Liver (tissue), 9 donors: Measurements from ENCODE around the gene ZNF799. TPM values are rescaled to one million over a fixed set of nuclear protein-coding genes. Genes with fewer than 3 reads are reported as not detected.
"Not testable (repeated sequence)": the region's sequence is repeated elsewhere in the genome, so short reads cannot be mapped to it uniquely, and the experiment has no call there.

ENCODE experiments used
- DNase-seq: peaks from one replicate; pipeline ENCODE4 v3.0.0-alpha.2; 2017; ENCODE audit warnings: low spot score
- H3K27ac ChIP-seq, 2 donors: one replicate each; pipeline ENCODE4 v1.7.0; 2013; ENCODE audit warnings: inconsistent platforms in 2 of 2, low read length in 2 of 2, control low read depth in 1 of 2, low read depth in 1 of 2, mild to moderate bottlenecking in 1 of 2
- H3K27me3 ChIP-seq, 4 donors: one replicate each; pipeline versions ENCODE4 v1.6.1 to v1.7.0; 2013; ENCODE audit warnings: low read length in 3 of 4, inconsistent platforms in 1 of 4, mild to moderate bottlenecking in 1 of 4, moderate library complexity in 1 of 4; ENCODE audit not compliant: control insufficient read depth in 4 of 4, insufficient read depth in 4 of 4
- H3K36me3 ChIP-seq, 4 donors: one replicate each; pipeline versions ENCODE4 v1.6.1 to v1.7.0; 2013; ENCODE audit warnings: low read length in 3 of 4, mild to moderate bottlenecking in 3 of 4, low read depth in 1 of 4, moderate library complexity in 1 of 4; ENCODE audit not compliant: control insufficient read depth in 4 of 4, insufficient read depth in 3 of 4
- H3K4me1 ChIP-seq, 4 donors: one replicate each; pipeline versions ENCODE4 v1.6.1 to v1.7.0; 2013; ENCODE audit warnings: low read length in 3 of 4, mild to moderate bottlenecking in 3 of 4, moderate library complexity in 1 of 4; ENCODE audit not compliant: control insufficient read depth in 4 of 4, insufficient read depth in 4 of 4
- H3K4me3 ChIP-seq, 3 donors: one replicate each; pipeline versions ENCODE4 v1.6.1 to v1.7.0; 2013; ENCODE audit warnings: low read length in 3 of 3, control low read depth in 1 of 3, low read depth in 1 of 3, mild to moderate bottlenecking in 1 of 3
- H3K9ac ChIP-seq, 2 donors: one replicate each; pipeline ENCODE4 v1.7.0; 2013; ENCODE audit warnings: low read length in 2 of 2, mild to moderate bottlenecking in 2 of 2, moderate library complexity in 2 of 2, control low read depth in 1 of 2, low read depth in 1 of 2
- H3K9me3 ChIP-seq, 4 donors: one replicate each; pipeline versions ENCODE4 v1.6.1 to v1.7.0; 2013; ENCODE audit warnings: low read length in 3 of 4; ENCODE audit not compliant: control insufficient read depth in 4 of 4
- FOXA2 ChIP-seq: IDR thresholded peaks from 2 replicates; pipeline ENCODE4 v1.6.1; 2016; ENCODE audit warnings: antibody characterized with exemption
- RAD21 ChIP-seq, 2 donors: IDR thresholded peaks; 2 replicates each; pipeline ENCODE4 v1.6.1; 2016; ENCODE audit warnings: antibody characterized with exemption in 2 of 2, mild to moderate bottlenecking in 2 of 2
- RXRA ChIP-seq, 2 donors: IDR thresholded peaks; 2 replicates each; pipeline ENCODE4 v1.6.1; 2017 to 2018; ENCODE audit warnings: antibody characterized with exemption in 2 of 2, mild to moderate bottlenecking in 1 of 2
- SP1 ChIP-seq: IDR thresholded peaks from 2 replicates; pipeline ENCODE4 v1.6.1; 2018; ENCODE audit warnings: antibody characterized with exemption, mild to moderate bottlenecking
- WGBS: extraction: QIAGEN DNeasy Blood & Tissue Kit; methylation state at CpG from one replicate; pipeline ENCODE4 v1.1.7; 2013; 5-methylcytosine and 5-hydroxymethylcytosine counted together
- polyA plus RNA-seq, 2 donors: library from polyadenylated mRNA; stranded (reverse) in 1 of 2; unstranded in 1 of 2; fragments of 200-250 nt in 1 of 2; fragments of >200 nt in 1 of 2; fragmentation: Nextera tagmentation in 1 of 2; extraction: Ambion mirVana in 1 of 2; gene quantifications; one replicate each; pipeline versions ENCODE4 v1.2.1 to v1.2.3, GENCODE V29; 2013 to 2015
- total RNA-seq, 2 donors: library from RNA; depleted of rRNA; stranded (reverse); fragments of >200 nt; gene quantifications; one replicate each; pipeline ENCODE4 v1.2.3, GENCODE V29; 2014
- TF ChIP-seq, protein P1 (sequence below): IDR thresholded peaks from 2 replicates; pipeline ENCODE4 v1.6.1; 2016; ENCODE audit warnings: antibody characterized with exemption
- TF ChIP-seq, protein P2 (sequence below): fragments of 150-350 bp; IDR thresholded peaks from 2 replicates; pipeline ENCODE4 v1.5.1; 2017; ENCODE audit warnings: improper control_type of control experiment, low read depth, low read length; ENCODE audit not compliant: missing input control
- TF ChIP-seq, protein P3 (sequence below): IDR thresholded peaks from 2 replicates; pipeline ENCODE4 v1.6.1; 2016; ENCODE audit warnings: antibody characterized with exemption
- donor health status: healthy.
- donor health status: healthy.
- donor health status: healthy.
- donor health status: healthy.
- donor health status: healthy.

The ZNF799 gene
- total and polyA plus RNA-seq, 4 donors, result 1.6 to 5.3 (median 2.5) TPM

DNA sequence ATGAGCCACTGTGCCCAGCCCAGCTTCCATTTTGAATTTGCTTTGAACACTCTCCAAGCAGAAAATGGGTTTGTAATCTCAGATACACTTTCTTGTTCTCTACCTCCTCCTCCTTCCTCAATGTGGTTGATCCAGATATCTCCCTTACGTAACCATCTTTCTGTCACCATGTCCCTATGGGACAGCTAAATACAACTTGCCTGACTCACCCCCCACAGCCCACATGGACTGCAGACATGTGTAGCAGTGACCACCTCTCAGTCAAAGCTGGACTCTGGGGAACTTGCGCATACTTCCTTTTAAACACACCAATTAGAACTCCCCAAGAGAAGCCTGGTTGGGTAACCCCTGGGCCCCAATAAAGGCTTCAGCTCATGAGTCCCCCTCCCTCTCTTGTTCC lies 10.8 kb upstream of the ZNF799 start:
- Histone ChIP-seq H3K9ac (no peak overlapping the region), H3K4me3 (peak overlapping the region in 2 of 3 donors; percentile 8 to 42), H3K27me3 (no peaks in the 10 kb centered on the region), H3K27ac (no peak overlapping the region), H3K36me3 (peaks cover 0 to 4% (median 0%) of the 10 kb centered on the region in 4 donors), H3K4me1 (no peaks in the 10 kb centered on the region), H3K9me3 (peaks cover 4 to 12% (median 5%) of the 10 kb centered on the region in 4 donors)
- TF ChIP-seq, protein P1, sequence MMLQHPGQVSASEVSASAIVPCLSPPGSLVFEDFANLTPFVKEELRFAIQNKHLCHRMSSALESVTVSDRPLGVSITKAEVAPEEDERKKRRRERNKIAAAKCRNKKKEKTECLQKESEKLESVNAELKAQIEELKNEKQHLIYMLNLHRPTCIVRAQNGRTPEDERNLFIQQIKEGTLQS, result no peak
- TF ChIP-seq, protein P2, sequence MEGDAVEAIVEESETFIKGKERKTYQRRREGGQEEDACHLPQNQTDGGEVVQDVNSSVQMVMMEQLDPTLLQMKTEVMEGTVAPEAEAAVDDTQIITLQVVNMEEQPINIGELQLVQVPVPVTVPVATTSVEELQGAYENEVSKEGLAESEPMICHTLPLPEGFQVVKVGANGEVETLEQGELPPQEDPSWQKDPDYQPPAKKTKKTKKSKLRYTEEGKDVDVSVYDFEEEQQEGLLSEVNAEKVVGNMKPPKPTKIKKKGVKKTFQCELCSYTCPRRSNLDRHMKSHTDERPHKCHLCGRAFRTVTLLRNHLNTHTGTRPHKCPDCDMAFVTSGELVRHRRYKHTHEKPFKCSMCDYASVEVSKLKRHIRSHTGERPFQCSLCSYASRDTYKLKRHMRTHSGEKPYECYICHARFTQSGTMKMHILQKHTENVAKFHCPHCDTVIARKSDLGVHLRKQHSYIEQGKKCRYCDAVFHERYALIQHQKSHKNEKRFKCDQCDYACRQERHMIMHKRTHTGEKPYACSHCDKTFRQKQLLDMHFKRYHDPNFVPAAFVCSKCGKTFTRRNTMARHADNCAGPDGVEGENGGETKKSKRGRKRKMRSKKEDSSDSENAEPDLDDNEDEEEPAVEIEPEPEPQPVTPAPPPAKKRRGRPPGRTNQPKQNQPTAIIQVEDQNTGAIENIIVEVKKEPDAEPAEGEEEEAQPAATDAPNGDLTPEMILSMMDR, result no peak
- TF ChIP-seq, protein P3, sequence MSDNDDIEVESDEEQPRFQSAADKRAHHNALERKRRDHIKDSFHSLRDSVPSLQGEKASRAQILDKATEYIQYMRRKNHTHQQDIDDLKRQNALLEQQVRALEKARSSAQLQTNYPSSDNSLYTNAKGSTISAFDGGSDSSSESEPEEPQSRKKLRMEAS, result no peak
- TF ChIP-seq FOXA2 (no peak), SP1 (no peak)
- 98% methylated on average over 2 of the region's 2 CpGs for WGBS
- no peak for DNase-seq

DNA sequence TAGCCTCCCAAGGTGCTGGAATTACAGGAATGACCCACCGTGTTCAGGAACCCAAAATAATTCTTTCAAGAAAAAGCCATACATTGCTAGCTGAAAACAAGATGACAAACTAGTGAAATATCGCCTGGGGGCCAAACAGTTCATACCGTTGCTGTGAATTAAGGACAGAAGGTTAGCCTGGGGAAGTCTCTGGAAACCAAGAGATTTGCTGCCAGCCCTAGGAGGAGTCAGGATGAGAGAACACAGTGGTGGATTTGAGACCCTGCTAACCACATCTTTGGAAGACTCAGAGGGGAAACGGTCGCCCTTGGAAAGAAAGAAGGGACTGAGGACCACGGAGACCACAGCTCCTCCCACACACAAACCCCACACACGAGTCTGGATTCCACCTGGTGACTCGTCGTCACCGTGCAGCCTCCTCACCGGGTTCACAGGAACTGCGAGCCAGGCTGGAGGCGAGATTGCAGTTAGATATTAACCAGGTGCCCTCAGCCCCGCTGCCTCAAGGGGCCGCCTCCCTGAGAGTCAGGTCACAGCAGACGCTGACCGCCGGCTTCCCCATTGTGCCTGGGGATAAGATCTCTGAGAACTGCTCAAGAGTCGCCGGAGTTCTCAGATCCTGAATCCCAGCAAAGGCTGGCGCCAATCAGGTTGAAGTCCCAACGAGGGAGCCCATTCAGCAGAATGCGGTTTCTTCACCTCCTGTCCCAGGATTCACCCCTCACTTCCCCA lies 1.0 kb downstream of the ZNF799 start:
- TF ChIP-seq RXRA (IDR thresholded peaks at IDR 0.05) (peak in 1 of 2 donors; percentile 30), RAD21 (IDR thresholded peaks at IDR 0.05) (peak in 1 of 2 donors; percentile 3), SP1 (peak; percentile 33)
- H3K27me3 ChIP-seq, H3K4me1 ChIP-seq, H3K36me3 ChIP-seq, H3K9me3 ChIP-seq: not testable (repeated sequence)
- H3K27ac ChIP-seq, result peak overlapping the region; percentile 82 to 83
- WGBS, result 2% methylated on average over 23 of the region's 23 CpGs
- peak; percentile 43 for DNase-seq
- H3K4me3 ChIP-seq, result peak overlapping the region; percentile 66 to 71 (median 70)
- peak overlapping the region; percentile 66 to 86 for H3K9ac ChIP-seq

DNA sequence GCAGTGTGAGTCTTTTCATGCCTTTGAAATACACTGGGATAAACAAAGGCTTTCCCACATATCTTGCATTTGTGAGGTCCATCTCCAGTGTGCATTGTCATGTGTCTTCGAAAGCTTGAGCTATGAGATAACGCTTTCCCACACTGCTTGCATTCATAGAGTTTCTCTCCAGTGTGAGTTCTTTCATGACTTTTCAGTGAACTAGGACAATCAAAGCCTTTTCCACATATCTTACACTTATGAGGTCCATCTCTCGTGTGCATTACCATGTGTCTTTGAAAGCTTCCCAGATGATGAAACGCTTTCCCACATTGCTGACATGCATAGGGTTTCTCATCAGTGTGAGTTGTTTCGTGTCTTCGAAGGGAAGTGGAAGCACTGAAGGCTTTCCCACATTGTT lies 9.9 kb downstream of the ZNF799 start:
- H3K36me3 ChIP-seq, result peaks cover 5 to 30% (median 27%) of the 10 kb centered on the region in 4 donors
- H3K27ac ChIP-seq, H3K27me3 ChIP-seq, H3K4me1 ChIP-seq, H3K9ac ChIP-seq, DNase-seq: not testable (repeated sequence)
- 97% methylated on average over 6 of the region's 6 CpGs for WGBS
- H3K9me3 ChIP-seq, result peaks cover 3 to 43% (median 15%) of the 10 kb centered on the region in 4 donors
- peak overlapping the region in 2 of 3 donors; percentile 4 to 69 for H3K4me3 ChIP-seq

DNA sequence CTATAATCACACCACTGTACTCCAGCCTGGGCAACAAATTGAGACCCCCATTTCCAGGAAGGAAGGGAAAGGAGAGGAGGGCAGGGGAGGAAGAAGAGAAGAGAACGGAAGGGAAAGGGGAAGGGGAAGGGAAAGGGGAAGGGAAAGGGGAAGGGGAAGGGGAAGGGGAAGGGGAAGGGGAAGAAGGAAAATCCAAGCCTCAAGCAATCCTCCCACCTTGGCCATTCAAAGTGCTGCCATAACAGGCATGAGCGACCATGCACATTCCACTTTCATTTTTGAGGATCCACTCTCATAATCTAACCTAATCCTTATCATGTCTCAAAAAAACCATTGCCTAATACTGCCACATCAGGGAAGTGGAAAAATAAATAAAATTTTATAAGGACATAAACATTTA lies 14.7 kb downstream of the ZNF799 start:
- H3K4me1 ChIP-seq, H3K27me3 ChIP-seq, H3K27ac ChIP-seq, H3K9ac ChIP-seq, DNase-seq: not testable (repeated sequence)
- Histone ChIP-seq H3K4me3 (peak overlapping the region in 1 of 3 donors; percentile 23), H3K9me3 (peaks cover 15 to 54% (median 22%) of the 10 kb centered on the region in 4 donors), H3K36me3 (peaks cover 3 to 34% (median 29%) of the 10 kb centered on the region in 4 donors)
- 95% methylated on average over 2 of the region's 2 CpGs for WGBS
